ENCODE data around the gene CTRB2. TPM values are rescaled to one million over a fixed set of nuclear protein-coding genes. Genes with fewer than 3 reads are reported as not detected.

CTRB2 gene
- total RNA-seq, 1 experiment from 2014 or later = not detected

GRCh38 chr16:75195811-75196790 lies 10.9 kb downstream of the CTRB2 start:
- no peaks in the 10 kb centered on the region for H3K9me3 Mint-ChIP-seq (ENCODE audit: low read depth, unreplicated experiment)
- H3K4me3 Mint-ChIP-seq (ENCODE audit: low read depth, unreplicated experiment) = no peak overlapping the region
- no peak overlapping the region for H3K27ac Mint-ChIP-seq (ENCODE audit: unreplicated experiment)
- CTCF ChIA-PET = interaction anchor here (1.1 to 1.2 kb wide), 2 partner anchors 50 to 238 kb away, joined by 3 read pairs; partner anchors contain the start of gene CFDP1
- no peak for TF ChIP-seq CTCF (IDR thresholded peaks at IDR 0.05; ENCODE audit: unreplicated experiment)
- no TSS peak for BruUV-seq (replicated peaks)
- H3K36me3 Mint-ChIP-seq (ENCODE audit: insufficient read depth, unreplicated experiment) = peaks cover 6% of the 10 kb centered on the region
- peaks cover 60% of the 10 kb centered on the region for H3K27me3 Mint-ChIP-seq (ENCODE audit: unreplicated experiment)
- no peak for DNase-seq
- intact Hi-C loops (cut with micrococcal nuclease; ENCODE audit: unreplicated experiment) = loop anchor here (5.0 kb wide), 1 partner anchor 266 kb away; the partner anchor contains the start of gene TMEM170A
- H3K4me1 Mint-ChIP-seq (ENCODE audit: low read depth, unreplicated experiment) = peaks cover 17% of the 10 kb centered on the region

- Mint-ChIP-seq H3K4me1 (ENCODE audit: low read depth, unreplicated experiment) (peaks cover 17% of the 10 kb centered on the region), H3K36me3 (ENCODE audit: insufficient read depth, unreplicated experiment) (peaks cover 6% of the 10 kb centered on the region), H3K9me3 (ENCODE audit: low read depth, unreplicated experiment) (no peaks in the 10 kb centered on the region), H3K27me3 (ENCODE audit: unreplicated experiment) (peaks cover 74% of the 10 kb centered on the region), H3K4me3 (ENCODE audit: low read depth, unreplicated experiment) (no peak overlapping the region), H3K27ac (ENCODE audit: unreplicated experiment) (no peak overlapping the region)
- intact Hi-C loops (cut with micrococcal nuclease; ENCODE audit: unreplicated experiment) = no loop called here
- CTCF ChIA-PET = interaction anchor here (0.7 kb wide), 1 partner anchor 358 kb away, joined by 3 read pairs; no protein-coding TSS in a partner anchor
- no peak for TF ChIP-seq CTCF (IDR thresholded peaks at IDR 0.05; ENCODE audit: unreplicated experiment)
- no TSS peak for BruUV-seq (replicated peaks)
- no peak for DNase-seq
Measured at GRCh38 chr16:75193730-75194444, 13.1 kb downstream of the CTRB2 start.

GRCh38 chr16:75193265-75193650 lies 13.7 kb downstream of the CTRB2 start:
- no peaks in the 10 kb centered on the region for H3K9me3 Mint-ChIP-seq (ENCODE audit: low read depth, unreplicated experiment)
- peaks cover 71% of the 10 kb centered on the region for H3K27me3 Mint-ChIP-seq (ENCODE audit: unreplicated experiment)
- no peak overlapping the region for H3K4me3 Mint-ChIP-seq (ENCODE audit: low read depth, unreplicated experiment)
- TF ChIP-seq CTCF (IDR thresholded peaks at IDR 0.05; ENCODE audit: unreplicated experiment) = no peak
- peaks cover 6% of the 10 kb centered on the region for H3K36me3 Mint-ChIP-seq (ENCODE audit: insufficient read depth, unreplicated experiment)
- DNase-seq = no peak
- CTCF ChIA-PET = interaction anchor here (0.7 kb wide), 1 partner anchor 358 kb away, joined by 3 read pairs; no protein-coding TSS in a partner anchor
- BruUV-seq (replicated peaks) = no TSS peak
- intact Hi-C loops (cut with micrococcal nuclease; ENCODE audit: unreplicated experiment) = no loop called here
- peaks cover 15% of the 10 kb centered on the region for H3K4me1 Mint-ChIP-seq (ENCODE audit: low read depth, unreplicated experiment)
- H3K27ac Mint-ChIP-seq (ENCODE audit: unreplicated experiment) = no peak overlapping the region

DNA sequence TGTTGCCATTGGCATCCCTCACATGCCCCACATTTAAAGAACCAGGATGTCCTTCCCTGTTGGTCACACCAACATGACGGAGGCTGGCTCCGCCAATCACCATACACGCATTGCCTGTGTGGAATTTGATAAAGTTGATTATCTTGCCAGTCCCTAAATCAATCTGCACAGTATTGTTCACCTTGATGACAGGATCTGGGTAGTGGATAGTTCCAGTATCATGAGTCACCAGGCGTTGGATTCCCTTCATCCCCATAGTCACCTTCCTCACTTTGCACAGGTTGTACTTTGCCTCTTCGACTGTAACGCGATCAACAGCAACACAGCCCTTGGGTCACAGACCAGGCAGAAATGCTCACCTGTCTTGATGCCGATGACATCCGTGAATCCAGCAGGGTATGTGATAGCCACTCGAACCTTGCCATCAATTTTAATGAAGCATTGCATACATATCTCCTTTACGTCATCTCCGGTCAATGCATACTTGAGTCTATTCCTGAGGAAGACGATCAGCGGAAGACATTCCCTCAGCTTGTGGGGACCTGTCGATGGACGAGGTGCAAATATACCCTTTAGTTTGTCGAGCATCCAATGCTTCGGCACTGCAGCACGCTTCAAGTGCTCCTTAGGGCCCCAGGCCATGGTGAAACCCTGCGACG lies 14.2 kb downstream of the CTRB2 start:
- BruUV-seq (replicated peaks) = no TSS peak
- CTCF ChIA-PET = interaction anchor here (0.6 to 0.7 kb wide), 2 partner anchors 357 to 488 kb away, joined by 3 read pairs; no protein-coding TSS in a partner anchor
- H3K9me3 Mint-ChIP-seq (ENCODE audit: low read depth, unreplicated experiment) = no peaks in the 10 kb centered on the region
- H3K4me3 Mint-ChIP-seq (ENCODE audit: low read depth, unreplicated experiment) = no peak overlapping the region
- peaks cover 9% of the 10 kb centered on the region for H3K4me1 Mint-ChIP-seq (ENCODE audit: low read depth, unreplicated experiment)
- DNase-seq = no peak
- H3K27me3 Mint-ChIP-seq (ENCODE audit: unreplicated experiment) = peaks cover 66% of the 10 kb centered on the region
- intact Hi-C loops (cut with micrococcal nuclease; ENCODE audit: unreplicated experiment) = no loop called here
- no peak for TF ChIP-seq CTCF (IDR thresholded peaks at IDR 0.05; ENCODE audit: unreplicated experiment)
- H3K27ac Mint-ChIP-seq (ENCODE audit: unreplicated experiment) = no peak overlapping the region
- H3K36me3 Mint-ChIP-seq (ENCODE audit: insufficient read depth, unreplicated experiment) = peaks cover 6% of the 10 kb centered on the region

All from Calu3 (cell line).